ENCODE data around the gene MKX.

MKX gene

GRCh38 chr10:27655296-27655695 is 90.3 kb downstream of the MKX start:
- in situ Hi-C loops (cut with HindIII; ENCODE audit: low sequenced_read_pairs) = no loop called here

GRCh38 chr10:27654284-27654683 is 91.3 kb downstream of the MKX start:
- in situ Hi-C loops (cut with HindIII; ENCODE audit: low sequenced_read_pairs) = no loop called here

More at GRCh38 chr10:27655296-27655695, 90.3 kb downstream of the MKX start:
- DNase-seq (ENCODE audit: low read depth) = no peak
- no peak overlapping the region for H3K4me3 ChIP-seq (ENCODE audit: low read depth, low read length)
- TF ChIP-seq, protein P1, sequence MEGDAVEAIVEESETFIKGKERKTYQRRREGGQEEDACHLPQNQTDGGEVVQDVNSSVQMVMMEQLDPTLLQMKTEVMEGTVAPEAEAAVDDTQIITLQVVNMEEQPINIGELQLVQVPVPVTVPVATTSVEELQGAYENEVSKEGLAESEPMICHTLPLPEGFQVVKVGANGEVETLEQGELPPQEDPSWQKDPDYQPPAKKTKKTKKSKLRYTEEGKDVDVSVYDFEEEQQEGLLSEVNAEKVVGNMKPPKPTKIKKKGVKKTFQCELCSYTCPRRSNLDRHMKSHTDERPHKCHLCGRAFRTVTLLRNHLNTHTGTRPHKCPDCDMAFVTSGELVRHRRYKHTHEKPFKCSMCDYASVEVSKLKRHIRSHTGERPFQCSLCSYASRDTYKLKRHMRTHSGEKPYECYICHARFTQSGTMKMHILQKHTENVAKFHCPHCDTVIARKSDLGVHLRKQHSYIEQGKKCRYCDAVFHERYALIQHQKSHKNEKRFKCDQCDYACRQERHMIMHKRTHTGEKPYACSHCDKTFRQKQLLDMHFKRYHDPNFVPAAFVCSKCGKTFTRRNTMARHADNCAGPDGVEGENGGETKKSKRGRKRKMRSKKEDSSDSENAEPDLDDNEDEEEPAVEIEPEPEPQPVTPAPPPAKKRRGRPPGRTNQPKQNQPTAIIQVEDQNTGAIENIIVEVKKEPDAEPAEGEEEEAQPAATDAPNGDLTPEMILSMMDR (IDR thresholded peaks at IDR 0.05; ENCODE audit: low read depth, low read length, missing control alignments) = no peak

GRCh38 chr10:27646604-27647175 is 98.9 kb downstream of the MKX start:
- no peak overlapping the region for H3K4me3 ChIP-seq (ENCODE audit: low read depth, low read length)
- TF ChIP-seq, protein P1 (IDR thresholded peaks at IDR 0.05; ENCODE audit: low read depth, low read length, missing control alignments) = no peak
- in situ Hi-C loops (cut with HindIII; ENCODE audit: low sequenced_read_pairs) = no loop called here
- no peak for DNase-seq (ENCODE audit: low read depth)

More at GRCh38 chr10:27654284-27654683, 91.3 kb downstream of the MKX start:
- no peak overlapping the region for H3K4me3 ChIP-seq (ENCODE audit: low read depth, low read length)
- TF ChIP-seq, protein P1 (IDR thresholded peaks at IDR 0.05; ENCODE audit: low read depth, low read length, missing control alignments) = no peak
- no peak for DNase-seq (ENCODE audit: low read depth)

- no peak for DNase-seq (ENCODE audit: low read depth)
- TF ChIP-seq, protein P1 (IDR thresholded peaks at IDR 0.05; ENCODE audit: low read depth, low read length, missing control alignments) = no peak
- in situ Hi-C loops (cut with HindIII; ENCODE audit: low sequenced_read_pairs) = no loop called here
- H3K4me3 ChIP-seq (ENCODE audit: low read depth, low read length) = no peak overlapping the region
Observed at GRCh38 chr10:27646194-27646593, 99.4 kb downstream of the MKX start.

DNA sequence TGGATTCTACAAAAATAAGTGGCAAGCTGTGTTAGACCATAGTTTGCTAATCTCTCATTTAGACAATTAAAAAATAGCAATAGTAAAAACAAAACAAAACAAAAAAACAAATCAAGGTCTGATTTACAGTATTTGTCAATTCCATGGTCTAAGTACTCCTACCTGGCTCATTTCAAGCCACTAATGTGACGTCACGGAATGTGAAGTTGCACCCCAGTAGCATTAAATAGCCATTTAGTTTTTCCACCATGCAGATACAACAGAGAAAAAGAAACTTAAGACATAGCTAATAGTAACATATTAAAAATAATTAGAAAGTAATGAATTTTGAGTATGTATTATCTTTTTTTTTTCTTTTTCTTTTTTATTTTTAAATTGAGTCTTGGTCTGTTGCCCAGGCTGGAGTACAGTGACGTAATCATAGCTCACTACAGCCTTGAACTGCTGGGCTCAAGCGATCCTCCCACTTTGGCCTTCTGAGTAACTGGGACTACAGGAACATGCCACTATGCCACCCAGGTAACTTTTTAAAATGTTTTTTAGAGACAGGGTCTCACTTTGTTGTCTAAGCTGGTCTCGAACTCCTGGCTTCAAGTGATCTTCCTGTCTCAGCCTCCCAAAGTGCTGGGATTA is 101.2 kb downstream of the MKX start:
- no peak overlapping the region for H3K4me3 ChIP-seq (ENCODE audit: low read depth, low read length)
- in situ Hi-C loops (cut with HindIII; ENCODE audit: low sequenced_read_pairs) = no loop called here
- TF ChIP-seq, protein P1 (IDR thresholded peaks at IDR 0.05; ENCODE audit: low read depth, low read length, missing control alignments) = no peak
- DNase-seq (ENCODE audit: low read depth) = no peak

- TF ChIP-seq, protein P1 (IDR thresholded peaks at IDR 0.05; ENCODE audit: low read depth, low read length, missing control alignments) = no peak
- DNase-seq (ENCODE audit: low read depth) = no peak
- in situ Hi-C loops (cut with HindIII; ENCODE audit: low sequenced_read_pairs) = no loop called here
Observed at GRCh38 chr10:27643301-27643700, 102.3 kb downstream of the MKX start.

More at GRCh38 chr10:27643301-27643700, 102.3 kb downstream of the MKX start:
- H3K4me3 ChIP-seq (ENCODE audit: low read depth, low read length) = no peak overlapping the region
